Measurements from ENCODE around the gene KCNMA1.

The KCNMA1 gene

DNA sequence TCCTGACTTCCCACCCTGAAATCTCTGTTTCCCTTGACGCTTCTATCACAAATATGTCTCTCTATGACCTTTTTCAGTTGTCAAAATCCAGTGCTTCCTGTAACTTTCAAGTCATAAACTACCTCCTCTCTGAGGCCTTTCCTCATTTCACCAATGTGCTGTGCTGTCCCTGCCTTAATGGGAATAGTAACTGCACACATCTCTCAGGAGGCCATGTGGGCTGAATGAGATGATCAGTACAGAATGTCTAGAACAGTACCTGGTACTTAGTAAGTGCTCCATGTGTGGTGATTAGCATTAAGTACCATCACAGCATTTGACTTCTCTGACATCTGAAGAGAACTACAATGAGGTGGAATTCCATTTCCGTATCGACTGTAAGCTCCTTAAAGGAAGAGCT is 588.5 kb downstream of the KCNMA1 start:
- no peak overlapping the region for H3K27ac Mint-ChIP-seq
- no peaks in the 10 kb centered on the region for H3K27me3 Mint-ChIP-seq (ENCODE audit: low read depth)
- H3K4me3 Mint-ChIP-seq: no peak overlapping the region
- H3K36me3 Mint-ChIP-seq (ENCODE audit: low read depth): no peaks in the 10 kb centered on the region
- H3K9me3 Mint-ChIP-seq: no peaks in the 10 kb centered on the region
- H3K4me1 Mint-ChIP-seq (ENCODE audit: low read depth): no peaks in the 10 kb centered on the region

DNA sequence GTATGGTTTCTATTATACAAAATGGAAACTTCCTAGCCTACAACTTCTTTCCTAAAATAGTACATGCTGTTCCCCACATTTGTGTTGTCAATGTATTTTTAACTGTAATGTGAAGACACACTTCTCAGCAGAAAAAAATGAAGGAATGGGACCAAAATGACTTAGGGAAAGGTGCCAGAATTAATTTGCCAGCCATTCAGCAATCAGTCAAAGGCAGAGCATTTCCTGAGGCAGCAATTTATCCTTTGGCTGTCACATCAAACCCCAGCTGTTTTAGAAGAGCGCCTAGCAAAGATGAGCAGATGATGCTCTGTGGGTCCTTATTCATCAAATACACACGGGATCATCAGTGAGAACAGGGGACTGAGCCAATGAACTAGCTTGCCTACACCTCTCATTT is 592.5 kb downstream of the KCNMA1 start:
- H3K36me3 Mint-ChIP-seq (ENCODE audit: low read depth): no peaks in the 10 kb centered on the region
- H3K27me3 Mint-ChIP-seq (ENCODE audit: low read depth): no peaks in the 10 kb centered on the region
- H3K4me1 Mint-ChIP-seq (ENCODE audit: low read depth): peaks cover 4% of the 10 kb centered on the region
- no peaks in the 10 kb centered on the region for H3K9me3 Mint-ChIP-seq
- no peak overlapping the region for H3K4me3 Mint-ChIP-seq
- no peak overlapping the region for H3K27ac Mint-ChIP-seq

DNA sequence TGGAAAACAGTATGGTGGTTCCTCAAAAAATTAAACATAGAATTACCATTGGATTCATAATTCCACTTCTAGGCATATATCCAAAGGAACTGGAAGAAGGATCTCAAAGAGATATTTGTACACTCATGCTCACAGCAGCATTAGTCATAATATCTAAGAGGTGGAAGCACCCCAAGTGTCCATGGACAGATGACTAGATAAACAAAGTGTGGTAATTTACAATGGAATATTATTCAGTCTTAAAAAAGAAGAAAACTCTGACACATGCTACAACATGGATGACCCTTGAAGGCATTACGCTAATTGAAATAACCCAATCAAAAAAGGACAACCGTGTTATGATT is 594.2 kb downstream of the KCNMA1 start:
- Mint-ChIP-seq H3K4me1 (ENCODE audit: low read depth) (peaks cover 4% of the 10 kb centered on the region), H3K36me3 (ENCODE audit: low read depth) (no peaks in the 10 kb centered on the region), H3K9me3 (no peaks in the 10 kb centered on the region), H3K4me3 (no peak overlapping the region), H3K27ac (no peak overlapping the region), H3K27me3 (ENCODE audit: low read depth) (no peaks in the 10 kb centered on the region)

DNA sequence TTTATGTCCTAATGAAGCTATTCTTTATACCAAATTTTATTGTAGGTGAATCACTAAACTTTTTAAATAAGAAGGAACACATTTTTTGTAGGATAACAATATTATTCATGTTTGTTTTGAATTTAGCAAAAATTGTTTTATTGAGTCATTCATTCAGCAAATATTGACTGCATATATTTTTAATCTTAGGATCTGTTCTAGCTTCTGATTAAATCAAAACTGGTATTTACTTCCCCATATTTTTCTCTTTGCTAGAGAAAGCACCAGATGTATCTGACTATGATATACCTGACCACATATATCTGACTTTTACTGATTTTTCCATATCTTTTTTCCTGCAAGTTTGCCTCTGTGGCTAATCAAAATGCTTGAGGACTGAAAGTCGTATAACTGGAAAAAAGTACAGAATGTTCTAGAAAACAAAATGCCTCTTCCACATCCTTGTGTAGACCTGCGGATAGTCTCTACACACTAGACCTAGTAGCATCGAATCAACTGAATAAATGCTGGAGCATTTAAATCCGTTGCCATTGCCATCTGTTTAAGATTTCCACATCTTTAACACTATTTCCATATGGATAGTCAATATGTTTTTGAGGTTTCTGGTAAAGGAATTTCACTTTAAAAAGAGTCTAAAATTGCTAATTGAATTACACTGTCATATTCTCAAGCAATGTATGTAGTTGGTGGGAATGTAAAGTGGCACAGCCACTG is 594.7 kb downstream of the KCNMA1 start:
- Mint-ChIP-seq H3K9me3 (no peaks in the 10 kb centered on the region), H3K36me3 (ENCODE audit: low read depth) (no peaks in the 10 kb centered on the region), H3K27me3 (ENCODE audit: low read depth) (no peaks in the 10 kb centered on the region), H3K4me3 (no peak overlapping the region), H3K27ac (no peak overlapping the region), H3K4me1 (ENCODE audit: low read depth) (peaks cover 4% of the 10 kb centered on the region)

DNA sequence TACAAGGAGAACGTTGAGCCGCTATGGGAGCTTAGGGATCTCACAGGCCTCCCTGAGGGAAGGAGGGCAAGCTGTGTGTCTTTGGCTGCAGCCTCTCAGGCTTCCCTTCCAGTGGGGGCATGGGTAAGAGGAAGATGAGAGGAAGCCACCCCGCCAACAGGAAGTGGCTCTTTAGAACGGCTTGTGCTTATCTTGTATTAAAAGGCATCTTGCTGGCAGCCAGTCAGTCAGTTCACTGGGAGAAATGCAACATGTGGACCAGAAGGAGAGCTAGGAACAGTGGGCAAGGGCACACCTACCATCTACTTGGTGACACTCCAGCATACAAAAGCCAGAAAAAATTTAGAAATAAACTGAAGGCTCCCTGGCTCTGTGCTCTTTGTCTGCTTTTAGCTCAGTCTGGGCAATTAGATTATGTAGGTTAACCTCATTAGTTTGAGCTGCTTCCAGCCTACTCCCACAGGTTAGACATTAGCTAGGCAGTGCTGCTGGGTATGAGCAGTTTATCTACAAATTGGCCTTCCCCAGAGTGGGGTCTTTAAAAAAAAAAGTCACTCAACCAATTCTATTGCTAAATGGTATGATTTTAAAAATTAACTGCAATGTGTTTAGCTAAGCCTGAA is 595.9 kb downstream of the KCNMA1 start:
- H3K4me1 Mint-ChIP-seq (ENCODE audit: low read depth): peaks cover 4% of the 10 kb centered on the region
- H3K27ac Mint-ChIP-seq: no peak overlapping the region
- no peaks in the 10 kb centered on the region for H3K27me3 Mint-ChIP-seq (ENCODE audit: low read depth)
- no peaks in the 10 kb centered on the region for H3K36me3 Mint-ChIP-seq (ENCODE audit: low read depth)
- H3K4me3 Mint-ChIP-seq: no peak overlapping the region
- H3K9me3 Mint-ChIP-seq: no peaks in the 10 kb centered on the region

DNA sequence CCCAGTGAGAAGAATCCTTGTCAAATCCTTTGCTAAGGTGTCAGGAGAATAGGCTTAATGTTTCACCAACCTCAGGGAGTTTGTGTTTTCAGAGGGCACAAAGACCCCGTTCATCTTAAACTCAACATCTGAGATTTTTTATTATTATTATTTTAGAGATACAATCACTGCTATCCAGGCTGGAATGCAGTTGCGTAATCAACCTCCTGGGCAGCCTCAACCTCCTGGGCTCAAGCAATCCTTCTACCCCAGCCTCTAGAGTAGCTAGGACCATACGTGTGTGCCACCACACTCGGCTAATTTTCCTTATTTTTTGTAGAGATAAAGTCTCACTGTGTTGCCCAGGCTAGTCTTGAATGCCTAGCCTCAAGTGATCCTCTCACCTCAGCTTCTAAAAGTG is 599.2 kb downstream of the KCNMA1 start:
- Mint-ChIP-seq H3K4me1 (ENCODE audit: low read depth) (peaks cover 4% of the 10 kb centered on the region), H3K27me3 (ENCODE audit: low read depth) (no peaks in the 10 kb centered on the region), H3K27ac (no peak overlapping the region), H3K4me3 (no peak overlapping the region), H3K9me3 (no peaks in the 10 kb centered on the region), H3K36me3 (ENCODE audit: low read depth) (no peaks in the 10 kb centered on the region)

DNA sequence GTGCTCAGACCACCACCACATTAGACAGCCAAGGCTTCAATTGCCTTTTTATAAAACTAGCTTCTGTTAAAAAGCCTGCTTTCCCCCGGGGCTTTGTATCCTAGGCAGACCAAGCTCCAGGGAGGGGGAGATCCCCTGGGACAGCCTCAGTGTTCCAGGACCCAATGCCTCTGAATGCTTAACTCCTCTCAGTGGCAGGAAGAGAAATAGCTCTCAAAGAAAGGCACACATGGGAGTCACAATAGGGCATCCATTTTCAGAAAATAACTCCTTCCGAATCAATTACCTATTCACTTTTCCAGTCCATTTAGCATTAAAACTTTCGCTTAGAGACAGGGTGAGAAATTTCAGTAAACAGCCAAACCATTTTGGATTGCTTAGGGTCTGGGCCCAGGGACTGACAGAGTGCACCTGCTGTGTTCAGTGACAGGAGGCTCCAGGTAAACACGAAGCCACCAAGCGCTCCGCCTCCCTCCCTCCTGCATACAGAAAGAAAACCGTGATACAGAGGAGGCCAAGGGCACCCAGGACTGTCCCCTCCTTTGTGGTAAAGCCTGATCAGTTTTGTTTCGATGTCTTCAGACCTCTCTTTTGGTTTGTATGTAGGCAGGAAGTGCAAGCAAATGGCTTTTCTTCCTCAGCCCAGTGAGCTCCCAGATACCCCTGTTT is 599.7 kb downstream of the KCNMA1 start:
- Mint-ChIP-seq H3K36me3 (ENCODE audit: low read depth) (no peaks in the 10 kb centered on the region), H3K27me3 (ENCODE audit: low read depth) (no peaks in the 10 kb centered on the region), H3K9me3 (no peaks in the 10 kb centered on the region), H3K4me1 (ENCODE audit: low read depth) (peaks cover 4% of the 10 kb centered on the region), H3K4me3 (no peak overlapping the region), H3K27ac (no peak overlapping the region)

DNA sequence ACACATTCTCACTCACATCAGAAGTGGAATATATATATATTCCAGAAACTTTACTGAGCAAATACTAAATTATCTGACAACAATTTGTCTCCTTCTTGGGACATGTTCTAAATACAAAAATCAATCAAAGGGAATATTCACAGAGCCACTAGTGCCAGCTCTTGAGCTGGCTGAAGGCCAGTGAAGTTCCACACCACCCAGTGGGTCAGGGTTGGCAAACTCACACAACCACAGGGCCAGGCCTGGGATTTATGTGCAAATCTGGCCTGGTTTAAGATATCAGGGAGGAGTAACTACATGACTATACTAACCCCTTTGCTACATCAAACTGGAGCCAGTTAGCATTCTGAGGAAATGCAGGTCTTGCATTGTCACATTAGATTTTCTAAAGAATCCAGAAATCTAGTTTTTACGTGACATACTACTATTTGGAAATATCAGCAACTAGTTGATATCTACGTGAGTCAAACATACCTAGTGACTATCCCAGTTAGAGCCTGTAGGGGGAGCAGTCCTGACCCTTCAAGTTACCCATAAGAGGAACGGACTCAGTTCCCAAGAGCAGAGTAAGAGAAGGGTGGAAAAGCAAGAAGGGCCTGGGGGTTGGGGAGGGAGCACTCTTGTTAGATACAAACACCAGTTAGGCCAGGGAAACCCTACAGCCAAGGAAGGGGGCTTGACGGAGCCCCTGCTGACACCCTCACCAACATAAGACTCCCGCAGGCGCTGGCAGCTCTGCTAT is 600.4 kb downstream of the KCNMA1 start:
- Mint-ChIP-seq H3K9me3 (no peaks in the 10 kb centered on the region), H3K27me3 (ENCODE audit: low read depth) (no peaks in the 10 kb centered on the region), H3K4me3 (no peak overlapping the region), H3K36me3 (ENCODE audit: low read depth) (no peaks in the 10 kb centered on the region), H3K27ac (no peak overlapping the region), H3K4me1 (ENCODE audit: low read depth) (peaks cover 4% of the 10 kb centered on the region)

DNA sequence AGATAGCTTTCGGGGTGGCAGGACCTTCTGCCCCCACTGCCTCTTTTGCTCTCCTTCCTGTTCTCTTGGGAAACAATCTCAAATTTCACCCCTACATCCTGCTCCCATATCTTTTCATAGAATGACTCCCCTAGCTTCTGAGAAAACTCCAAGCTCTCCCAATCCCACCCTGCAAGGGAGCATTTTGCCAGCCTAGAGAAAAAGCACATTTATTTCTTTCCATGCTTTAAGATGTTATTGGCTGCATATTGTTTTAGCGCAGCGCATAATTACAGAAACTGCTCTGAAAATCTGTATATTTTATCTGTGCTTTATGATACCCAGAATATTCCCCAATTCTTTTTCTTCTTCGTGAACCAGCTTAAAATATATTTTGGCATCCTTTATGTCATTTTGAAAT is 601.3 kb downstream of the KCNMA1 start:
- no peak overlapping the region for H3K27ac Mint-ChIP-seq
- H3K27me3 Mint-ChIP-seq (ENCODE audit: low read depth): peaks cover 6% of the 10 kb centered on the region
- H3K36me3 Mint-ChIP-seq (ENCODE audit: low read depth): no peaks in the 10 kb centered on the region
- no peaks in the 10 kb centered on the region for H3K9me3 Mint-ChIP-seq
- H3K4me1 Mint-ChIP-seq (ENCODE audit: low read depth): no peaks in the 10 kb centered on the region
- no peak overlapping the region for H3K4me3 Mint-ChIP-seq

DNA sequence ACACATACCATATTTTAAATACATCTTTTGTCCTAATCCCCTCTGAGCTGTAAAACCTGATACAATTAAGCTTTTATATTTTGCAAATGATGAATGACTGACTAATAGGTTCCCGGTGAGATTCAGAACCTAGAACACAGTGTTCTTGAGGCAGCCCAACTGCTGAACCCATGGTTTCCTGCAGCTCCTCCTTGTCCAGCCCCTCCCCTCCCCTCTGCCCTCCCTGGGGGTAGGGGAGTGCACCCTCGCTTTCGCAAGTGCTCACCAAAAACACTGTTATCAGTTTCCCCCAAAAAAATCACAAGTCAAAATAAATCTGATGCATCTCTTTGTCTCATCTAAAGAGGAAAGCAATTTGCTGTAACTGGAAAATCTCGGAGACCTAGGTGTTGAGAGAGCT is 602.8 kb downstream of the KCNMA1 start:
- H3K27ac Mint-ChIP-seq: no peak overlapping the region
- H3K36me3 Mint-ChIP-seq (ENCODE audit: low read depth): no peaks in the 10 kb centered on the region
- H3K4me1 Mint-ChIP-seq (ENCODE audit: low read depth): no peaks in the 10 kb centered on the region
- H3K9me3 Mint-ChIP-seq: no peaks in the 10 kb centered on the region
- no peak overlapping the region for H3K4me3 Mint-ChIP-seq
- H3K27me3 Mint-ChIP-seq (ENCODE audit: low read depth): peaks cover 7% of the 10 kb centered on the region

DNA sequence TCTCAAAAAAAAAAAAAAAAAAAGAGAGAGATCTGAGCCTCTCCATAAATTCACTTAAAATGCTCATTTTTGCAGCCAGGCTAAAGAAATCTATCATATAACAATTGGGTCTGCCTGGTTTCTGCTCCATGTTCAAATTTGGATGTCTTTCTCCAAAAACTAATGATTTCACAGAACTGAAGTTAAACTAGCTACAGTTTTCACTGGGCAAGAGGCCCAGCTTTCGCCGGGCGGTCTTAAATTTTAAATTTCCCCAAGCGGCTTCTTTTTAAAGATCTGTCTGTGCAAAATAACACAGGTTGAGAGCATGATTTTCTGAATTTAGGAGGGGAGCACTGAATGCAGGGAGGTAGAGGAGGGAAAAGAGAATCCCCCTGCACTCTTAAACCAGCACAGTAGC is 603.4 kb downstream of the KCNMA1 start:
- no peaks in the 10 kb centered on the region for H3K9me3 Mint-ChIP-seq
- no peak overlapping the region for H3K27ac Mint-ChIP-seq
- peaks cover 7% of the 10 kb centered on the region for H3K27me3 Mint-ChIP-seq (ENCODE audit: low read depth)
- H3K4me1 Mint-ChIP-seq (ENCODE audit: low read depth): no peaks in the 10 kb centered on the region
- no peak overlapping the region for H3K4me3 Mint-ChIP-seq
- H3K36me3 Mint-ChIP-seq (ENCODE audit: low read depth): no peaks in the 10 kb centered on the region

DNA sequence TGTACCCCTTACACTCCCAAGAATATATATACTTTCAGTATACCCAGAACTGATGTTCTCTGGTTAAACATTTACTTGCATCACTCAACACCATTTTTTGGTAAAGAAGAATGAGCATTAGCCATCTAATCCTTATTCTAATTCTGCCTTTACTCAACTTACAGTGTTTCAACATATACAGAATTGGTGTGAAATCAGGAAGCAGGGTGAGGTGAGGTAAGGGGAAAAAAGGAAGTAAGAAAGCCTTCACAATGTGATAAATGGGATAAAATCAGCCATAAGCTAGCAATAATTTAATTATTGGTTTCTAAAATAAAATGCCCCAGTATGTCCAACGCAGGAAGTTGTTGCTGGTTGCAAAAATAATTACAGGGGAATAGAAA is 605.4 kb downstream of the KCNMA1 start:
- H3K9me3 Mint-ChIP-seq: no peaks in the 10 kb centered on the region
- H3K4me1 Mint-ChIP-seq (ENCODE audit: low read depth): no peaks in the 10 kb centered on the region
- H3K27ac Mint-ChIP-seq: no peak overlapping the region
- peaks cover 15% of the 10 kb centered on the region for H3K27me3 Mint-ChIP-seq (ENCODE audit: low read depth)
- no peak overlapping the region for H3K4me3 Mint-ChIP-seq
- H3K36me3 Mint-ChIP-seq (ENCODE audit: low read depth): no peaks in the 10 kb centered on the region

DNA sequence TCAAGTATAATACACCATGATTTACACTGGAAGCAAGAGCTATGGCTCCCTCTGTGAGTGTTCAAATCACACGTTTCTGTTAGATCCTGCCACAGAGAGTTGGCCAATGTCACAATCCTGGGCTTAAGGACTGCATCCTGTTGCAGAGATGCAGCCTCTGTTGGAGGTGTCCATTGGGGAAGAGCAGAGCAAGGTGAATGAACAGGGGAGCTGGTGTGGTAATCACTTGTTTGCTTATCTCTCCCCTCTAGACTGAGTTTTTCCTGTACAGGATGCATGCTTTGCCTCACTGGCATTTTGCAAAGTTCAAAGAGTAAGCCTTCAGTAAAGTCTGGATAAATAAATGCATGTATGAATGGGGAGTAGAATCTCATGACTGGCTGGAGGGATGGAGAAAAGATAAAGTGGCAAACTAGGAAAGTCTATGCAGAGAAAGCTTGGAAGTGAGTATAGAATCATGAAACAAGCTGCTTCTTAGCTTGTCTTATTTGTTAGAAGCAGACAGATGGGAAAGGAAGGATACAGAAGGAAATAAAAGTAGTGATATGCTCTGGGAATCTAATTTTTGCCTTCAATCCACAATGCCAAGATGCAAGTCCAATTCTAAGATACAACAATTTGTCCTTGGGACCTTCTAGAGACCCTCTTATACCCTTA is 605.9 kb downstream of the KCNMA1 start:
- Mint-ChIP-seq H3K4me1 (ENCODE audit: low read depth) (no peaks in the 10 kb centered on the region), H3K4me3 (no peak overlapping the region), H3K36me3 (ENCODE audit: low read depth) (no peaks in the 10 kb centered on the region), H3K27ac (no peak overlapping the region), H3K27me3 (ENCODE audit: low read depth) (peaks cover 15% of the 10 kb centered on the region), H3K9me3 (no peaks in the 10 kb centered on the region)

DNA sequence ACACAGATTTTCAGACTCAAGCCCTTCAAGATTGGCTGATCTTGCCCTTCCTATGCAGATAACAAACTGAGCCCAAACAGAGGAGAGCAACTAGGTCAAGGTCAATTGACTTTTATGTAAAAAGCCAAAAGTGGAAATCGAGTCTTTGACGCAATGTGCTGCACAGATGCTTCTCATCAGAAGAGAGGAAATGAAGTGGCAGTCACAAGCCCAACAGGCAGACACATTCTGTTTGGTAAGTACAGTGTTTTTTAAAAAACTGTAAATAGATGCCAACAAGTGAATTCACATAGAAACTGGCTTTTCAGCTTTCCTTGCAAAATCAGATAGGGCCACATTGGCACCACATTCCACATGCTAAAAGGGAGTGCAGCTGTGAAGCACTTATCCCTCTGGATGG is 606.6 kb downstream of the KCNMA1 start:
- H3K36me3 Mint-ChIP-seq (ENCODE audit: low read depth): no peaks in the 10 kb centered on the region
- H3K9me3 Mint-ChIP-seq: no peaks in the 10 kb centered on the region

More for the DNA sequence above, 606.6 kb downstream of the KCNMA1 start:
- no peaks in the 10 kb centered on the region for H3K4me1 Mint-ChIP-seq (ENCODE audit: low read depth)
- H3K27me3 Mint-ChIP-seq (ENCODE audit: low read depth): peaks cover 17% of the 10 kb centered on the region
- no peak overlapping the region for H3K4me3 Mint-ChIP-seq
- H3K27ac Mint-ChIP-seq: no peak overlapping the region

Data from T-helper 1 cell treated with Interleukin-12 subunit alpha and Interleukin-12 subunit beta and Interleukin-4 antibody, amounts not matched to agents 30 μg/mL and 1 μg/mL, for 36 hours (primary cell).